ENCODE results near the gene BHLHA9. TPM values are rescaled to one million over a fixed set of nuclear protein-coding genes. Genes with fewer than 3 reads are reported as not detected.

BHLHA9 gene
- total and polyA plus RNA-seq, 9 of the 15 experiments (the other 6 are each of a cell fraction or from before 2014, with no cell fraction given): not detected

DNA sequence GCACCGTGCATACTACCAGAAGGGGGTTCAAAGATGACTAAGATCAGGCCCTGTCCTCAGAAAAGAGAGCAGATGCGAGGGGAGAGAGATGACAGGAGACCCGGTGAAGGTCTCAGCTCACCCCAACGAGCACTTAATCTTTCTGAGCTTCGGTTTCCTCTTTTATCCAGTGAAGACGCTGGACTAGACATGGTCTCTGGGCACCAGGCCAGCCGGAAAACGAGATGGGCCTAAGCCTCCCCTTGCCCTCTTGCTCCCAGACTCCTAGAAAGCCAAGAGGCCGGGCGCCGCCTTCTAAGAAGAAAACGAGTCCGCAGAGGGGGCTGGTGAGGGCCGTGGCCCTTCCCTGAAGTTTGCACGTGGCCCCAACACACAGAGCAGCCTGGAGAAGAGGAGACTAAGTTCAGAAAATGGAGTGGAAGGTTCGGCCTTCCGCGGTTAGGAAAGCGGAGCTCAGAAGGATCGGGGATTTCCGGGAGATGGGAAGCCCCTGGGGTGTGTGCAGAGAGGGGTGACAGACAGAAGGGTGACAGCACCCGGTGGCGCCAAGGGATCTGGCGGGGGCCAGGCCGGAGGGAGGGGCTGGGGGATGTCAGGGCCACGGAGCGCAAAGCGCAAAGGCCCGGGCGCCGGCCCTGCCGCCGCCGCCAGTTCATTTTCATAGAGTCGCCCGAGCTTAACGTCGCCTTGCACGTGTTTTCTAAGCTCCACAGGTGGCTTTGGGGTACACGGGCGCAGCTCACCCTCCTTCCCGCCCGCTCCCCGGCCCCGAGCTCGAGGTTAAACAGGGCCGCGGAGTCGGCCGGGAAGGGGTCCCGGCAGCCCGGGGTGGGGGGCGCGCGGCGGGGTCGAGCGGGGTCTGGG lies 42.1 kb upstream of the BHLHA9 start:
- in situ Hi-C loops (cut with MboI): no loop called here
- no peaks in the 10 kb centered on the region for H3K79me2 ChIP-seq (ENCODE audit: control insufficient read depth, insufficient read depth, low read length)
- FAIRE-seq (no peak), ATAC-seq (no peak), DNase-seq (ENCODE audit: extremely low read depth in 1 of 4, low spot score in 3 of 4) (no peak)
- no peaks in the 10 kb centered on the region for H3K36me3 ChIP-seq (ENCODE audit: control insufficient read depth, insufficient read depth, low read length)
- H3K9ac ChIP-seq (ENCODE audit: insufficient read depth in 1 of 2, low read depth in 2 of 2, low read length in 2 of 2): no peak overlapping the region
- intact Hi-C loops (cut with micrococcal nuclease): no loop called here
- H3K9me1 ChIP-seq (ENCODE audit: control insufficient read depth, insufficient read depth, low read length): no peaks in the 10 kb centered on the region
- H3K27me3 ChIP-seq (ENCODE audit: control insufficient read depth in 2 of 2, insufficient read depth in 2 of 2, low read length in 2 of 2): peaks cover 0 to 39% of the 10 kb centered on the region in 2 experiments; a peak in 2 of 5 replicates
- no peak overlapping the region for H3K4me2 ChIP-seq (ENCODE audit: insufficient read depth, low read length)
- no peak overlapping the region for H2AFZ ChIP-seq (ENCODE audit: low read depth, low read length)
- no peak overlapping the region for H3K27ac ChIP-seq (ENCODE audit: extremely low read depth, low read depth, low read length)
- no peaks in the 10 kb centered on the region for H4K20me1 ChIP-seq (replicated peaks; ENCODE audit: control insufficient read depth, insufficient read depth, low read length)
- CTCF ChIA-PET (ENCODE audit: low intra/inter-chr PET ratio): no interaction called here
- POLR2A ChIA-PET: interaction anchor here (0.7 kb wide), 1 partner anchor 14 kb away, joined by 3 read pairs; no protein-coding TSS in a partner anchor
- WGBS (ENCODE audit: insufficient coverage, low coverage, missing lambda C conversion rate): 6% methylated on average over 30 of the region's 58 CpGs
- H3K4me3 ChIP-seq: no peak overlapping the region
- H3K9me3 ChIP-seq (replicated peaks; ENCODE audit: control insufficient read depth, insufficient read depth, low read depth, low read length): no peaks in the 10 kb centered on the region
- no TSS peak for BruUV-seq (replicated peaks)
- H3K4me1 ChIP-seq (replicated peaks in 1 of 2; ENCODE audit: control insufficient read depth in 2 of 2, insufficient read depth in 2 of 2, low read length in 2 of 2): peaks cover 0 to 22% of the 10 kb centered on the region in 2 experiments; a peak in 2 of 5 replicates
- TF ChIP-seq, protein P1, sequence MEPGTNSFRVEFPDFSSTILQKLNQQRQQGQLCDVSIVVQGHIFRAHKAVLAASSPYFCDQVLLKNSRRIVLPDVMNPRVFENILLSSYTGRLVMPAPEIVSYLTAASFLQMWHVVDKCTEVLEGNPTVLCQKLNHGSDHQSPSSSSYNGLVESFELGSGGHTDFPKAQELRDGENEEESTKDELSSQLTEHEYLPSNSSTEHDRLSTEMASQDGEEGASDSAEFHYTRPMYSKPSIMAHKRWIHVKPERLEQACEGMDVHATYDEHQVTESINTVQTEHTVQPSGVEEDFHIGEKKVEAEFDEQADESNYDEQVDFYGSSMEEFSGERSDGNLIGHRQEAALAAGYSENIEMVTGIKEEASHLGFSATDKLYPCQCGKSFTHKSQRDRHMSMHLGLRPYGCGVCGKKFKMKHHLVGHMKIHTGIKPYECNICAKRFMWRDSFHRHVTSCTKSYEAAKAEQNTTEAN (CRISPR knock-in tag; IDR thresholded peaks at IDR 0.05): no peak
- TF ChIP-seq MEF2D (tag; conservative IDR thresholded peaks at IDR 0.05; ENCODE audit: low read depth): no peak
- TF ChIP-seq XRCC4 (IDR thresholded peaks at IDR 0.05; ENCODE audit: extremely low read depth, insufficient read depth, insufficient read length): no peak
- no peak for TF ChIP-seq C11orf30 (IDR thresholded peaks at IDR 0.05; ENCODE audit: low read depth)
- no peak for TF ChIP-seq ZNF699 (CRISPR knock-in tag; IDR thresholded peaks at IDR 0.05; ENCODE audit: insufficient replicate concordance)
- TF ChIP-seq, protein P2, sequence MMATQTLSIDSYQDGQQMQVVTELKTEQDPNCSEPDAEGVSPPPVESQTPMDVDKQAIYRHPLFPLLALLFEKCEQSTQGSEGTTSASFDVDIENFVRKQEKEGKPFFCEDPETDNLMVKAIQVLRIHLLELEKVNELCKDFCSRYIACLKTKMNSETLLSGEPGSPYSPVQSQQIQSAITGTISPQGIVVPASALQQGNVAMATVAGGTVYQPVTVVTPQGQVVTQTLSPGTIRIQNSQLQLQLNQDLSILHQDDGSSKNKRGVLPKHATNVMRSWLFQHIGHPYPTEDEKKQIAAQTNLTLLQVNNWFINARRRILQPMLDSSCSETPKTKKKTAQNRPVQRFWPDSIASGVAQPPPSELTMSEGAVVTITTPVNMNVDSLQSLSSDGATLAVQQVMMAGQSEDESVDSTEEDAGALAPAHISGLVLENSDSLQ (IDR thresholded peaks at IDR 0.05): no peak
- no peak for TF ChIP-seq ATF7 (IDR thresholded peaks at IDR 0.05)
- no peak for TF ChIP-seq DNMT1 (IDR thresholded peaks at IDR 0.05)
- TF ChIP-seq ZNF551 (CRISPR knock-in tag; IDR thresholded peaks at IDR 0.05): no peak
- TF ChIP-seq ZBTB8A (IDR thresholded peaks at IDR 0.05; ENCODE audit: partially characterized antibody): no peak
- TF ChIP-seq ZNF3 (CRISPR knock-in tag; IDR thresholded peaks at IDR 0.05): no peak
- TF ChIP-seq, protein P3, sequence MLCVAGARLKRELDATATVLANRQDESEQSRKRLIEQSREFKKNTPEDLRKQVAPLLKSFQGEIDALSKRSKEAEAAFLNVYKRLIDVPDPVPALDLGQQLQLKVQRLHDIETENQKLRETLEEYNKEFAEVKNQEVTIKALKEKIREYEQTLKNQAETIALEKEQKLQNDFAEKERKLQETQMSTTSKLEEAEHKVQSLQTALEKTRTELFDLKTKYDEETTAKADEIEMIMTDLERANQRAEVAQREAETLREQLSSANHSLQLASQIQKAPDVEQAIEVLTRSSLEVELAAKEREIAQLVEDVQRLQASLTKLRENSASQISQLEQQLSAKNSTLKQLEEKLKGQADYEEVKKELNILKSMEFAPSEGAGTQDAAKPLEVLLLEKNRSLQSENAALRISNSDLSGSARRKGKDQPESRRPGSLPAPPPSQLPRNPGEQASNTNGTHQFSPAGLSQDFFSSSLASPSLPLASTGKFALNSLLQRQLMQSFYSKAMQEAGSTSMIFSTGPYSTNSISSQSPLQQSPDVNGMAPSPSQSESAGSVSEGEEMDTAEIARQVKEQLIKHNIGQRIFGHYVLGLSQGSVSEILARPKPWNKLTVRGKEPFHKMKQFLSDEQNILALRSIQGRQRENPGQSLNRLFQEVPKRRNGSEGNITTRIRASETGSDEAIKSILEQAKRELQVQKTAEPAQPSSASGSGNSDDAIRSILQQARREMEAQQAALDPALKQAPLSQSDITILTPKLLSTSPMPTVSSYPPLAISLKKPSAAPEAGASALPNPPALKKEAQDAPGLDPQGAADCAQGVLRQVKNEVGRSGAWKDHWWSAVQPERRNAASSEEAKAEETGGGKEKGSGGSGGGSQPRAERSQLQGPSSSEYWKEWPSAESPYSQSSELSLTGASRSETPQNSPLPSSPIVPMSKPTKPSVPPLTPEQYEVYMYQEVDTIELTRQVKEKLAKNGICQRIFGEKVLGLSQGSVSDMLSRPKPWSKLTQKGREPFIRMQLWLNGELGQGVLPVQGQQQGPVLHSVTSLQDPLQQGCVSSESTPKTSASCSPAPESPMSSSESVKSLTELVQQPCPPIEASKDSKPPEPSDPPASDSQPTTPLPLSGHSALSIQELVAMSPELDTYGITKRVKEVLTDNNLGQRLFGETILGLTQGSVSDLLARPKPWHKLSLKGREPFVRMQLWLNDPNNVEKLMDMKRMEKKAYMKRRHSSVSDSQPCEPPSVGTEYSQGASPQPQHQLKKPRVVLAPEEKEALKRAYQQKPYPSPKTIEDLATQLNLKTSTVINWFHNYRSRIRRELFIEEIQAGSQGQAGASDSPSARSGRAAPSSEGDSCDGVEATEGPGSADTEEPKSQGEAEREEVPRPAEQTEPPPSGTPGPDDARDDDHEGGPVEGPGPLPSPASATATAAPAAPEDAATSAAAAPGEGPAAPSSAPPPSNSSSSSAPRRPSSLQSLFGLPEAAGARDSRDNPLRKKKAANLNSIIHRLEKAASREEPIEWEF (CRISPR knock-in tag; IDR thresholded peaks at IDR 0.05): no peak
- TF ChIP-seq, protein P4, sequence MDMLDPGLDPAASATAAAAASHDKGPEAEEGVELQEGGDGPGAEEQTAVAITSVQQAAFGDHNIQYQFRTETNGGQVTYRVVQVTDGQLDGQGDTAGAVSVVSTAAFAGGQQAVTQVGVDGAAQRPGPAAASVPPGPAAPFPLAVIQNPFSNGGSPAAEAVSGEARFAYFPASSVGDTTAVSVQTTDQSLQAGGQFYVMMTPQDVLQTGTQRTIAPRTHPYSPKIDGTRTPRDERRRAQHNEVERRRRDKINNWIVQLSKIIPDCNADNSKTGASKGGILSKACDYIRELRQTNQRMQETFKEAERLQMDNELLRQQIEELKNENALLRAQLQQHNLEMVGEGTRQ (CRISPR knock-in tag; IDR thresholded peaks at IDR 0.05): no peak

Data from K562 (cell line).